ENCODE measurements around the gene LMBR1. TPM values are rescaled to one million over a fixed set of nuclear protein-coding genes. Genes with fewer than 3 reads are reported as not detected.
A peak's percentile ranks its signal among the peaks of the same experiment; 100 is the strongest.
"Not testable (repeated sequence)": the region's sequence is repeated elsewhere in the genome, so short reads cannot be mapped to it uniquely, and the experiment has no call there.

Gene LMBR1, protein sequence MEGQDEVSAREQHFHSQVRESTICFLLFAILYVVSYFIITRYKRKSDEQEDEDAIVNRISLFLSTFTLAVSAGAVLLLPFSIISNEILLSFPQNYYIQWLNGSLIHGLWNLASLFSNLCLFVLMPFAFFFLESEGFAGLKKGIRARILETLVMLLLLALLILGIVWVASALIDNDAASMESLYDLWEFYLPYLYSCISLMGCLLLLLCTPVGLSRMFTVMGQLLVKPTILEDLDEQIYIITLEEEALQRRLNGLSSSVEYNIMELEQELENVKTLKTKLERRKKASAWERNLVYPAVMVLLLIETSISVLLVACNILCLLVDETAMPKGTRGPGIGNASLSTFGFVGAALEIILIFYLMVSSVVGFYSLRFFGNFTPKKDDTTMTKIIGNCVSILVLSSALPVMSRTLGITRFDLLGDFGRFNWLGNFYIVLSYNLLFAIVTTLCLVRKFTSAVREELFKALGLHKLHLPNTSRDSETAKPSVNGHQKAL
- polyA plus RNA-seq = 10 to 100 TPM; 20.2 to 34.3 (median 23.3) TPM

DNA sequence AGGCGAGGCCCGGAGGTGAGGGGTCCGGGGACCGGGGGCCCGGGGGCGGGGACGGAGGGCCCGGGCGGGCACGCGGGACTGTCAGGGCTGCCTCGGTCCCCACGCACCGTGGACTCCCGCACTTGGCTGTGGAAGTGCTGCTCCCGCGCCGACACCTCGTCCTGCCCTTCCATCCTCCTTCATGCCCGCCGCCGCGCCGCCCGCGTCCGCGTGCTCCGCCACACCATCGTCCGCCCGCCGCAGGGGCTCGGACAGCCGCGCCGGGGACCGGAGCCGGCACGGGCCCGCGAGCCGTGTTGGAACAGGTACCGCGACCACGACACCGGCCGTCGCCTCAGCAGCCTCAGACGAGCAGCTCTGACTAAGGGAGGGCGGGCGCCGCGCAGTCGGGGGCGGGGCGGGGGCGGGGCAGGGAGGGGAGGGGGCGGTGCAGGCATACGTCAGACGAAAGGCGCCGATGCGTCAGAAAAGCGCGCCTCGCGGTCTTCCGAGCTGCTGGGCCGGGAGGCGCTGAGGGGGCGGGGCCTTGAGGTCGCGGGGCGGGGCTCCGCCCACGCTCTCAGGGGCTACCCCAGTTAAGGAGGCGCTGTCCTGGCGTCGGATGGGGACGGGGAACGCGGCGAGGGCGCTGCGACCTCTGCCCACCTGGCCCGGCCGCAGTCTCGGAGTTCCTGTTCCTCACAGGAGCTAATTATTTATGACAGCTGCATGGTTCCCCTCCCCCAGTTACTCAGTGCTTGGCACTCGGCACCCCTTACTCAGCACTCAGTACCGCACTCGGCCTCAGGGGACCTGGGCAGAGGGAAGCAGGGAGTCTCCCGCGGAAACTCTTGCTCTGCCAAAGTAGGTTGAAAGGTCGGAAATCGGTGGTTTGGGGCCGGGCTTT is at the start of gene LMBR1:
Gene LMBR1, minus strand, starts transcription at position 363 of the 886 bp plus-strand sequence. Its CDS starts 190 bp downstream, at position 173.
- H3K4me3 Mint-ChIP-seq = peak within 1 kb of the TSS; percentile 92 to 94 (median 92)
- peaks cover 30 to 58% of the 10 kb centered on the region in 2 donors for H3K4me1 Mint-ChIP-seq
- peak within 1 kb of the TSS; percentile 87 to 95 (median 92) for H3K27ac Mint-ChIP-seq
- DNase-seq = peak; percentile 92 to 95 (median 95)
- no peaks in the 10 kb centered on the region for H3K36me3 Mint-ChIP-seq
- peaks cover 0 to 2% (median 0%) of the 10 kb centered on the region in 6 donors for H3K9me3 Mint-ChIP-seq
- peaks cover 4 to 14% (median 13%) of the 10 kb centered on the region in 3 donors for H3K27me3 Mint-ChIP-seq (ENCODE audit: low read depth in 3 of 3)

DNA sequence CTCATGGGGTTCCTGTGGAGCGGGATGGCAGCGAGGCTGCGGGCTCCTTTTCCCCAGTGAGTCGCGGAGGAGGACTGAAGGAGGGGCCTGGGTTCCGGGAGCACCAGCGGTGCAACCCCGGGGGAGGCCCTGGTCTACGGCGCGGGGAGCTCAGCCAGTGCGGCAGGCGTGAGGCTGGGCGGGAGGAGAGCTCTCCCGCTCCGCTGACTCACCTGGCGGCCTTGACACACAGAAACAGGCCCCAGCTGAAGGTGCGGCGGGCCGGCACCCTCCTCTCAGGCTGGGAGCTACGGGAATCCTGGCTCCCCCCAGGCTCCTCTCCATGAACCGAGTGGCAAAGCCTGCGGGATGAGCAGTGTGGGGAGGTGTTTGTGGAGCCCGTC is 49.7 kb upstream of the LMBR1 start:
- no peak for DNase-seq
- no peaks in the 10 kb centered on the region for H3K9me3 Mint-ChIP-seq
- H3K27ac Mint-ChIP-seq = no peak overlapping the region
- no peak overlapping the region for H3K4me3 Mint-ChIP-seq
- H3K27me3 Mint-ChIP-seq (ENCODE audit: low read depth in 3 of 3) = peaks cover 11 to 14% (median 12%) of the 10 kb centered on the region in 3 donors
- peaks cover 1 to 3% of the 10 kb centered on the region in 2 donors for H3K4me1 Mint-ChIP-seq
- peaks cover 0 to 3% (median 0%) of the 10 kb centered on the region in 3 donors for H3K36me3 Mint-ChIP-seq

DNA sequence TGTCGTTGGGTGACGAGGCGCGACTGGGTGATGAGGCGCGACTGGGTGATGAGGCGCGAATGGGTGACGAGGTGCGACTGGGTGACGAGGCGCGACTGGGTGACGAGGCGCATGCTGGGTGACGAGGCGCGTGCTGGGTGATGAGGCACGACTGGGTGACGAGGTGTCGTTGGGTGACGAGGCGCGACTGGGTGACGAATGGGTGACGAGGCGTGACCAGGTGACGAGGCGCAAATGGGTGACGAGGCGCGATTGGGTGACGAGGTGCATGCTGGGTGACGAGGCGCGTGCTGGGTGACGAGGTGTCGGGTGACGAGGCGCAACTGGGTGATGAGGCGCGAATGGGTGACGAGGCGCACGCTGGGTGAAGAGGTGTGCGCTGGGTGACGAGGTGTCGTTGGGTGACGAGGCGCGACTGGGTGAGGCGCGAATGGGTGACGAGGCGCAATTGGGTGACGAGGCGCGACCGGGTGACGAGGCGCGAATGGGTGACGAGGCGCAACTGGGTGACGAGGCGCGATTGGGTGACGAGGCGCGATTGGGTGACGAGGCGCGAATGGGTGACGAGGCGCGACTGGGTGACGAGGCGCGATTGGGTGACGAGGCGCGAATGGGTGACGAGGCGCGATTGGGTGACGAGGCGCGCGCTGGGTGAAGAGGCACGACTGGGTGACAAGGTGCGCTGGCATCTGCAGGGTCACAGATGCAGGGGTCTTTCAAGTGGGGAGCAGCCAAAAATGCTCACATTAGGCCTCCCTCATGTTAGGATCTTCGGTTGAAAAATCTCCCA is 48.6 kb upstream of the LMBR1 start:
- Mint-ChIP-seq H3K36me3 (peaks cover 0 to 3% (median 0%) of the 10 kb centered on the region in 3 donors), H3K4me3 (no peak overlapping the region), H3K9me3 (no peaks in the 10 kb centered on the region), H3K27ac (no peak overlapping the region), H3K4me1 (no peaks in the 10 kb centered on the region), H3K27me3 (ENCODE audit: low read depth in 3 of 3) (peaks cover 7 to 11% (median 11%) of the 10 kb centered on the region in 3 donors)
- DNase-seq = no peak

DNA sequence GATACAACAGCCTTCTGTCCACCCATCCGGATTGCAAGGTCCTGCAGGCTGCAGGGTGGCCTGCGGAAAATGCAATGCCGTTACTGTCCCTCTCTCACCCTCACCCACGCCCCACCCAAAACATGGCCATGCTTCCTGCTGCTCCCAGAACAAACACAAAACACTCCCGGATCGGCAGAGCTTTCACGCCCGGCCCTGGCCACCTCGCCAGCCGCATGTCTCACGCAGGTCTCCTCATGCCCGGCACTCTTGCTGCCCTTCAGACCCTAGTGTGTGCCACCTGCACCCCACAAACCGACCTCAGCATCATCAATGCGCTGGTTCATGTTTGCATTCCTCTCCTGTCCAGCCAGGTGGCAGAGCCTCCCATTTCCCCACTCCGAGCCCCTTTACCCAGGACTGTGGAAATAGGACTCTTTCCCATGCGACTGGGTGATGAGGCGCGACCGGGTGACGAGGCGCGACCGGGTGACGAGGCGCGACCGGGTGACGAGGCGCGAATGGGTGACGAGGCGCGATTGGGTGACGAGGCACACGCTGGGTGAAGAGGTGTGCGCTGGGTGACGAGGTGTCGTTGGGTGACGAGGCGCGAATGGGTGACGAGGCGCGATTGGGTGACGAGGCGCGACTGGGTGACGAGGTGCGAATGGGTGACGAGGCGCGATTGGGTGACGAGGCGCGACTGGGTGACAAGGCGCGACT is 47.6 kb upstream of the LMBR1 start:
- DNase-seq = no peak
- Mint-ChIP-seq H3K27me3 (ENCODE audit: low read depth in 3 of 3) (peaks cover 7 to 11% (median 8%) of the 10 kb centered on the region in 3 donors), H3K27ac (no peak overlapping the region), H3K9me3 (no peaks in the 10 kb centered on the region), H3K4me3 (no peak overlapping the region), H3K36me3 (peaks cover 0 to 3% (median 0%) of the 10 kb centered on the region in 3 donors), H3K4me1 (no peaks in the 10 kb centered on the region)

DNA sequence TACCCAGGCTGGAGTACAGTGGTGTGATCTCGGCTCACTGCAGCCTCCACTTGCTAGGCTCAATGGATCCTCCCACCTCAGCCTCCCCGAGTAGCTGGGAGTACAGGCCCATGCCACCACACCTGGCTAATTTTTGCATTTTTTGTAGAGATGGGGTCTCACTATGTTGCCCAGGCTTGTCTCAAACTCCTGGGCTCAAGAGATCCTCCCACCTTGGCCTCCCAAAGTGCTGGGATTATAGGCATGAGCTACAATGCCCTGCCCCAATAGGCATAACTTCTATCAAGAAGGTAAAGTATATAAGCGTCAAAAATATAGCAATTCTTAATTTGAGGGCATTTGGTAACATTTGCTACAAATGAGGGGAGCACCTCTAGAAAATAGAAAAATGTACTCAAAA is 43.8 kb upstream of the LMBR1 start:
- not testable (repeated sequence) for H3K9me3 Mint-ChIP-seq
- peaks cover 2 to 10% (median 5%) of the 10 kb centered on the region in 3 donors for H3K27me3 Mint-ChIP-seq (ENCODE audit: low read depth in 3 of 3)

GRCh38 chr7:156935250-156935649 is 42.3 kb upstream of the LMBR1 start:
- DNase-seq = no peak
- H3K36me3 Mint-ChIP-seq = no peaks in the 10 kb centered on the region
- no peak overlapping the region for H3K4me3 Mint-ChIP-seq
- no peaks in the 10 kb centered on the region for H3K4me1 Mint-ChIP-seq
- peaks cover 4 to 10% (median 5%) of the 10 kb centered on the region in 3 donors for H3K27me3 Mint-ChIP-seq (ENCODE audit: low read depth in 3 of 3)
- H3K9me3 Mint-ChIP-seq = no peaks in the 10 kb centered on the region
- no peak overlapping the region for H3K27ac Mint-ChIP-seq

More for the DNA sequence above, 43.8 kb upstream of the LMBR1 start:
- not testable (repeated sequence) for H3K4me3 Mint-ChIP-seq, H3K36me3 Mint-ChIP-seq, H3K27ac Mint-ChIP-seq, H3K4me1 Mint-ChIP-seq, DNase-seq

GRCh38 chr7:156932006-156932405 is 39.0 kb upstream of the LMBR1 start:
- no peaks in the 10 kb centered on the region for H3K9me3 Mint-ChIP-seq
- H3K4me1 Mint-ChIP-seq = no peaks in the 10 kb centered on the region
- H3K4me3 Mint-ChIP-seq = no peak overlapping the region
- peaks cover 2 to 12% (median 7%) of the 10 kb centered on the region in 3 donors for H3K27me3 Mint-ChIP-seq (ENCODE audit: low read depth in 3 of 3)
- no peaks in the 10 kb centered on the region for H3K36me3 Mint-ChIP-seq
- H3K27ac Mint-ChIP-seq = no peak overlapping the region
- no peak for DNase-seq

DNA sequence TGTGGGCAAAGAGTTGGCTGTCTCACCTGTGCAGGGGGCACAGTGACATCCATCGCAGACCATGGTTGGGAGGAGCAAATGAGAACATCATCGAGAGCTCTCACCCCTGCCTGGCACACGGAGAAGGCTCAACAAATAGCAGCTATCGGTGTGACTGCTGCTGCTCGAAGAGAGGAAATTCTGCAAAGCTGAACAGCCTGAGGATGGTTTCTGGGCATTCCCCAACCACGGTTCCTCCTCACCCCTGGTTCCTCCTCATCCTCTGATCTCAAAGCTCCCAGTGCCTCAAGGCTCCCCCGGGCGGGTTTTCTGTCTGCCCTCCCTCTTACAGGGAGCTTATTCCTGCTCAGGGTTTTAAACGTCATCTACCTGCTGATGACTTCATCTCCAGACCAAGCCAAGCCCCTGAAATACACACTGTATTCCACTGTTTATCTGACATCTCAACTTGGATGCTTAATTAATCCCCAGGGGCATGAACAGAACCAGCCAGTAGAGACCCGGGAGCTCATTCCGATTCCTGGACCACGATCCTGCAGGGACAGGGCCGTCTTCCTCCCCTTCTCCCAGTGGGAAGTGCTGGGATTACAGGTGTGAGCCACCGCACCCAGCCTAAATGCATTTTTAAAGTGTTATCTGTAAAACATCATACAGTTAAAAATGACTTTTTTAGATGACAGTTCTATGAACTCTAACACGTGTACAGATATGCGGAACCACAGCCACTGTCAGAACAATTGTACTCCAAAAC is 37.0 kb upstream of the LMBR1 start:
- Mint-ChIP-seq H3K4me1 (no peaks in the 10 kb centered on the region), H3K9me3 (no peaks in the 10 kb centered on the region), H3K4me3 (no peak overlapping the region), H3K27ac (no peak overlapping the region), H3K27me3 (ENCODE audit: low read depth in 3 of 3) (peaks cover 2 to 8% (median 7%) of the 10 kb centered on the region in 3 donors), H3K36me3 (no peaks in the 10 kb centered on the region)
- no peak for DNase-seq

DNA sequence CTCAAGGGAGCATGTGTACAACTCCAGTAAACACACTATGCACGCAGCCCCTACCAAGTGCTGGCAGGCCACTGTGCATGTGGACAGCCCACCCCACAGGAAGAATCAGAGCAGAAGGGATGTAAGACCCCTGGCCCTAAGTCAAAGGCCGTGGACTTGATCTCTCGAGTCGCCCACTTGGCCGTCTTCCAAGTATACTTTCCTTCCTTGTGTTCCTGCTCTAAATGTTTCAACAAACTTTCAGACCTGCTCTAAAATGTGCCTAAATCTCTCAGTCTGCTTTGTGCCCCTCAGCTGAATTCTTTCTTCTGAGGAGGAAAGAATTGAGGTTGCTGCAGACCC is 35.4 kb upstream of the LMBR1 start:
- peaks cover 0 to under 1% (median 0%) of the 10 kb centered on the region in 3 donors for H3K36me3 Mint-ChIP-seq
- DNase-seq = no peak
- H3K27me3 Mint-ChIP-seq (ENCODE audit: low read depth in 3 of 3) = peaks cover 4 to 17% (median 8%) of the 10 kb centered on the region in 3 donors
- peak overlapping the region in 1 of 6 donors; percentile 46 for H3K27ac Mint-ChIP-seq
- H3K4me3 Mint-ChIP-seq = no peak overlapping the region
- no peaks in the 10 kb centered on the region for H3K9me3 Mint-ChIP-seq
- H3K4me1 Mint-ChIP-seq = peaks cover 5 to 9% of the 10 kb centered on the region in 2 donors

- Mint-ChIP-seq H3K27me3 (ENCODE audit: low read depth in 3 of 3) (peaks cover 10 to 21% (median 13%) of the 10 kb centered on the region in 3 donors), H3K36me3 (peaks cover 0 to 2% (median 0%) of the 10 kb centered on the region in 3 donors), H3K9me3 (no peaks in the 10 kb centered on the region), H3K27ac (peak overlapping the region in 2 of 6 donors; percentile 5 to 39), H3K4me3 (no peak overlapping the region), H3K4me1 (peaks cover 10 to 15% of the 10 kb centered on the region in 2 donors)
- no peak for DNase-seq
These were observed 34.8 kb upstream of the LMBR1 start for GRCh38 chr7:156927571-156928405.

DNA sequence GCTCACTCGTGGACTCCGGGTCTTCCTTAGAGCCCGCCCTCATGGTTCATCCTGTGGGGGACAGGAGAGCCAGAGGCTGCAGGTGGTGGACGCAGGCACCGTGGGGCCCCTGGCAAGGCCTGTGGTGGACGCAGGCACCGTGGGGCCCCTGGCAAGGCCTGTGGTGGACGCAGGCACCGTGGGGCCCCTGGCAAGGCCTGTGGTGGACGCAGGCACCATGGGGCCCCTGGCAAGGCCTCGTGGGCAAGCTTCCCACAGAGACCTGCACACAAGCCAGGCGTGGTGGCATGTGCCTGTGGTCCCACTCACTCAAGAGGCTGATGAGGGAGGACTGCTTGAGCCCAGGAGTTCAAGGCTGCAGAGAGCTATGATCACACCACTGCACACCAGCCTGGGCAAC is 32.8 kb upstream of the LMBR1 start:
- H3K27ac Mint-ChIP-seq = peak overlapping the region in 1 of 6 donors; percentile 65
- DNase-seq, H3K9me3 Mint-ChIP-seq: not testable (repeated sequence)

More for the DNA sequence above, 32.8 kb upstream of the LMBR1 start:
- Mint-ChIP-seq H3K4me1 (peaks cover 15 to 21% of the 10 kb centered on the region in 2 donors), H3K27me3 (ENCODE audit: low read depth in 3 of 3) (peaks cover 13 to 22% (median 16%) of the 10 kb centered on the region in 3 donors)
- H3K4me3 Mint-ChIP-seq, H3K36me3 Mint-ChIP-seq: not testable (repeated sequence)

All from immature natural killer cell (primary cell).